ENCODE data around the gene PRR20G. TPM values are rescaled to one million over a fixed set of nuclear protein-coding genes. Genes with fewer than 3 reads are reported as not detected.
A peak's percentile ranks its signal among the peaks of the same experiment; 100 is the strongest.
"Not testable (repeated sequence)": the region's sequence is repeated elsewhere in the genome, so short reads cannot be mapped to it uniquely, and the experiment has no call there.

The PRR20G gene
- not detected in 2 replicates for total RNA-seq (2014; rRNA removed; shearing (Covaris generic))

DNA sequence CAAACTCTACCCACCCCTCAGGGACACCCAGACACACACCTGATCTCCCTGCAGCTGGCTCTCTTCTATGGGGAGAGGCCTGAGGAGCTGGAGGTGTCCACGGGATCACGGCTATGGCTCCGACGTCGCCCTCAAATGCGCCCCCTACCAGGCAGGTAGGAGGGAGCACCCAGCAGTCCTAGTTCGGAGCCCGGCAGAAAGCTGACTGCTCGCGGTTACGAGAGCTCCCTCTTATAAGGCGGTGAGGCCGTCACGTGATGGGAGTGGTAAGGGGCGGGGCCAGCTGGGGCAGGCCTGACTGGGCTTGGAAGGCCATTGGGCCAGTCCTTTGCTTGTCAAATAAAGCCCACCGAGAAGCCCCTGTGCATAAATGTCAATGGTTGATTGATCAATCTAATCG is at the start of gene PRR20G:
PRR20G (minus strand) TSS at position 207 of the 400 bp plus-strand sequence. CDS start 681 bp downstream, outside the sequence.
- no peak for DNase-seq (ENCODE audit: low read depth)

DNA sequence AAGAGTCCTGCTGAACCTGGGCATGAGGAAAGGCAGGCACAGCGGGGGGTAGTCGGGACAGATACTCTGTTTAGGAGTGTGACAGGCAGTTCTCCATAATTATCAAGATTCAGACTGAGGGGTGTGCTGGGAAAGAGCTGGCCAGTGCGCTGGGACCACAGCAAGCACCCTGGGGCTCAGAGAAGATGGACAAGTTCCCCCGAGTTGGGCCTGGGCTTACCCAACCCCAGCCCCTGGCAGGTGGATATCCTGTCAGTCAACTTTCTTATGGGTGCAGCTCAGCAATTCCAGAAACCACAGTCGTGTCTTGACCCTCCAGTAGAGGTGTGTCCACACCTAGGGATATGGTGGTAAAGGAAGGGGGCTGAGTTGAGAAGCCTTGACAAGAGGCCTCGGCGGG is 49.2 kb upstream of the PRR20G start:
- no peak for DNase-seq (ENCODE audit: low read depth)

DNA sequence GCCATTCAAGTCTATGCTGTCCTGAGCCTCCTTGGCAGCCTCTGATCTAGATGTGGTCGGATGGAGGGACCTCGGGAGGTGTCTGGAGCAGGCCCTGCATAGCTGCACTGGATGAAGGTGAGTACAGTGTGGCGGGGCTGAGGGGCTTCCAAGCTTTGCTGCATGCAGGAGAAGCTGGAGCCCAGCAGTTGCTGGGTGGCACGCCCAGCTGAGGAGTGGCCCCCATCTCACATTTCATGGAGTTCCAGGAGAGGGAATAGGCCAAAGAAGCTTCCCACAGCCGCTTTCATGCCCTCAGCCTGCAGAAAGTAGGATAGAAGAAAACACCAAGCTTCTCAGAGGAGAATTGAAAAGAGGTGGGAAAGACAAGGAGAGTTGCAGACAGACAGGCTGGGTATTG is 48.3 kb upstream of the PRR20G start:
- DNase-seq (ENCODE audit: low read depth) = no peak

DNA sequence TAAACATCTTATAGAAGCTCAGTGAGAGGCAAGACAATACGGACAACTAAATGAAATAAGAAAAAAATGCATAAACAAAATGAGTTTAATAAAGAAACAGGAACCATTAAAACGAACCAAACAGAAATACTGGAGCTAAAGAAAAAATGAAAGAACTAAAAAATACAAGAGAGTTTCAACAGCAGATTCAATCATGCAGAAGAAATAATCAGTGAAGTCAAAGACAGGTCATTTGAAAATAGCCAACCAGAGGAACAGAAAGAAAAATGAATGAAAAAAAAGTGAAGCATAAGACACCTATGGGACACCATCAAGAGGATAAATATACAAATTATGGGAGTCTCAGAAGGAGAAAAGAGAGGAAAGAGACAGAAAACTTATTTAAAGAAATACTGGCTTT is 42.5 kb upstream of the PRR20G start:
- DNase-seq (ENCODE audit: low read depth) = no peak

DNA sequence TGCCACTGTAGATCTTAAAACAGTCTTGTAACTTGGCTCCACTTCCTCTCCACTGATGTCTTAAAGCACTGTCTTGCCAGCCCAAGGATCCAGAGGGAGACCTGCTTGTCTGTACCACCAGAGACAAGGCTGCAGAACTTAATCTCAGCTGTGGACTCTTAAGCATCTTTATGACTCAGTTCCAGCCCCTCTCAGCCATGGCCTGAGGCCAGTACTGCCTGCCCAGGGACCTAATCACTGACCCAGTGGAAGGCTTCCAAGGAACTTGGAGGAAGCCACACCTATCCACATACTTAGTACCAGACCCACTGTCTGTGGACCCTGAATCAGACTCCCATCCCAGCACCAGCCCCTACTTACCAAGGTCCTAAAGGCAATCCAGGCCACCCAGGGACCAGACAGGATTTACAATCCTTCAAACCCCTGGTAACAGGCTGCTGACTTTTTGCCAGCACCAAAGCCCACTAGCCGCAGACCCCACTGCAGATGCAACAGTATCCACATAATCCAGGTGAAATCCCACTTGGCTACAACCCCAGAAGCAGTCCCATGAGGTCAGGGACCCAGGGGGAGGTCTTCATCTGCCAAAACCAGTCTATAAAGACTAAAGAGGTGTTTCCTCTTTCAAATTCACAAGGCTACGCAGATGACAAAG is 41.9 kb upstream of the PRR20G start:
- DNase-seq (ENCODE audit: low read depth) = no peak

DNA sequence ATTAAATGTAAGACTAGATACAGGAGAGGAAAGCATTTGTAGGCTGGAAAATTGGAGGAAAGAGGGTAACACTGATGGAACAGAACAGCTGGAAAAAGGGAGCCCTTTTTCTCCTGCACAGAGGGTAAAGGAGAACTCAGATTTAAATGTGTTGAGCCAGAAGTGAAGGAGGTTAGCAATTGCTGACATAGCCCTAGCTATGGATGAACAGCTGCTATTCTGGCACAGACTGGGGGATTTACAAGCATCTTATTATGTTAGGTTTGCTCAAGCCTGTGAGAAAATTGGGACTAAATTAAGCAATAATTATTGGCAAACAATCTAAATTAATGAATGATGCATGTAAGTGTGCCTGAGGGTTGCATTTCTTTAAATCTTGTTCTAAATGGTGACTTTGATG is 40.6 kb upstream of the PRR20G start:
- no peak for DNase-seq (ENCODE audit: low read depth)

DNA sequence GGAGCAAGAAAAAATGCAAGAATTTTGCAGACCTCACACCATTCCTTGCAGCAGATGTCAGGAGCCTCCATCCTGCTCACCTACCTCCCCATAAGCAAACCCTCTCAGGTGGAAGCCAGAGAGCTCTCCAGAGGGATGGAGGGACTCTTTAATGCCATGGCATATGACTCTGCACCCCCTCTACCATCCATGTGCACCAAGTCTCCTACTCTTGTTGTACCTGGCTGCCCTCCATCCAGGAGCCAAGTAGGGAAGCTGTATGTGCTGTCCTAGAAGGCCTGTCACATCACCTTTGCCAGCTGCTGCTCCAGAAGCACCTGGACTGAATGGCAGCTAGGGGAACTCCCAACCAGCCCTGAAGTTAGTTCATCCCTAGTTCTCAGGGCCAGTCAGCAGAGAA is 38.5 kb upstream of the PRR20G start:
- no peak for DNase-seq (ENCODE audit: low read depth)

DNA sequence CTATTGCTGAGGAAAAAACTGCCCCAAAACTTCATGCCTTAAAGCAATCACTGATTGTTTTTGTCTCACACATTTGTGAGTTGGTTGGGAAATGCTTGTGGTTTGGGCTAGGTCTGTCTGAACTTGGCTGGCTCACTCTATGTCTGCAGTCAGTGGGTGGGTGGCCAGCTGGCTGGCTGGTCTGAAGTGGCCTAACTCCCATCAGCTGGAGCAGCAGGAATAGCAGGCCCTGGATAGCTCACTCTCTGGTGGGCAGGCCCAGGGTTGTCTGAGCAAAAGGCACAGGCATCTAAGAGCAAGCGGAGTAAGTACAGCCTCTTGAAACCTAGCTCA is 37.7 kb upstream of the PRR20G start:
- DNase-seq (ENCODE audit: low read depth) = no peak

DNA sequence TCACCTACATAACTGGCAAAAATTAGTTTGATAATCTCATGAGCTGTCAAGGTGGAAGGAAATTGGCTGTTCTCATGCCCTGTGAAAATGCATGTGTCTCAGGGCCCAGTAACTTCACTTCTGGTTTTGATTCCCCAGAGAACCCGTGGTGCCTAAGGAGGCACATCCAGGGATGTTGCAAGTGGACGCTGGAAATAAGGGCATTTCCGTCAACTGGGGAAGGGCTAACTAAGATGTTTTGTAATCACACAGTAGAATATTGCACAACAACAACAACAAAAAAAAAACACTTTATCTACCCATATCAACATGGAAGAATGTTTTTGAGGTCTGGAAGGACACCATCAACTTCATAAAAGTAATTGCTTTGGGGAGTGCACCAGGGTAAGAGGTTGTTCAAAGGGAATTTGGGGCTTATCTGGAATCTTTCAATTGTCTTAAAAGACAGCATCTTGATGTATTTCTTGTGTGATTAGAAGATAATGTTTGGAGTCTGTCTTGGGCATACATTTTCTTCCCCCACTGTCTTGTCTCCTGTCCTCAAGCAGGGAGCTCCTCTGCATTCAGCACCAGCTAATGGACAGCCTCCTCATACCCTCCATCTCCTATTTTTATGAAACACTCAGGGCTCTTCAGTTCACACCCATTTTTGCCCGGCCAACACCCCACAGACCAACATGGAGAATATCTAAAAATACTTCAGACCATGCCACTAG is 37.2 kb upstream of the PRR20G start:
- DNase-seq (ENCODE audit: low read depth) = no peak

DNA sequence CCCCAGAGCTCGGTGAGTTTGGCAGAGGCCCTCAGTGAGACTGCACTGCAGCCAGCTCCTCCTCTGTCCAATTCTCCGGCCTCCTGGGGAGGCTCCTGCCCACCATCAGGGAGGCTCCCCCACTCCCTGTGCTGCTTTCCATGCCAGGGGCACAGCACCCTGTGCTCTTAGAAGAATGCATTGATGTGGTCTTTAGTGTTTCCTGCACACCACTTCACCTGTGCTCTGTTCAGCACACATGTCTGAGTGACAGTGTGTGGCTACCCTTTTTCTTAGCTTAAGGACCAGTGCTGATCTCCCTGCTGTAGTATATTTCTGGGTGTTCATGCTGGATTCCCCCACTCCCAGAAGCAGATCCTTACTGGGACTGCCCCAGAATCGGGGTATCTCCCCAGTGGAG is 36.2 kb upstream of the PRR20G start:
- DNase-seq (ENCODE audit: low read depth) = no peak

DNA sequence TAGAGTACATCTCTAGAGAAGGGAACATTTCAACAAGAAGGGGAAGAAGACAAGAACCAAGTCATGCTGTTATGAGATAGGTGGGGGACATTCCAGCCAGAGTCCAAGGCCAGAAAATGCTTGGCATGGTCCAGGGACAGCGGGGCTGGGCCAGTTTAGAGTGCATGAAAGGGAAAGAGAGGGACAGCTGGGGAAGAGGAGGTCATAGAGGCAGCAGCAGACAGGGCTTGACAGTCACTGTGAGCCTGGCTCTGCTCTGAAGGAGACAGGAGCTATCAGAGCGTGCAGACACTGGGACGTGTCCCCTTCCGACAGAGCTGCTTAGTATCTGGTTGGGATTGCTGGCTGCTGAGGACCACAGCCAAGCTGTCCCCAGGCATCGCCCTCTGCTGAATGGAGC is 35.7 kb upstream of the PRR20G start:
- DNase-seq (ENCODE audit: low read depth) = no peak

DNA sequence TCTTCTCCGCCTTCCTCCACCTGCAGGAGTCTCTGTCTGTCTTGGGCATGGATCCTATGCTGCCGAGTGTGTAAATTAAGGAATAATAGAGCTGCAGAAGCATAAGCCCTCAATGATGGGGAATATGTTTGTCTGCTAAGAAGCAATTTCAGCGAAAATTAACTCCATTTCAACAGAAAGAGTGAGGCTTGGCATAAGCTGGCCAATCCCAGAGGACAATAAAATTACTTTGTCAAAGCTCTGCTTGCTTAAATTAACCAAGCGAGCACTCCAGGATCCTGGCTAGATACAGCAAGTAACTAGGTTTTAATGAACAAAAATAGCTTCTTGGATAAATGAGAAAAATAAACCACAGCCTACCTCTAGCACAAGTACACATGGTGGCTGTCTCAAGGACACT is 33.5 kb upstream of the PRR20G start:
- DNase-seq (ENCODE audit: low read depth) = no peak

DNA sequence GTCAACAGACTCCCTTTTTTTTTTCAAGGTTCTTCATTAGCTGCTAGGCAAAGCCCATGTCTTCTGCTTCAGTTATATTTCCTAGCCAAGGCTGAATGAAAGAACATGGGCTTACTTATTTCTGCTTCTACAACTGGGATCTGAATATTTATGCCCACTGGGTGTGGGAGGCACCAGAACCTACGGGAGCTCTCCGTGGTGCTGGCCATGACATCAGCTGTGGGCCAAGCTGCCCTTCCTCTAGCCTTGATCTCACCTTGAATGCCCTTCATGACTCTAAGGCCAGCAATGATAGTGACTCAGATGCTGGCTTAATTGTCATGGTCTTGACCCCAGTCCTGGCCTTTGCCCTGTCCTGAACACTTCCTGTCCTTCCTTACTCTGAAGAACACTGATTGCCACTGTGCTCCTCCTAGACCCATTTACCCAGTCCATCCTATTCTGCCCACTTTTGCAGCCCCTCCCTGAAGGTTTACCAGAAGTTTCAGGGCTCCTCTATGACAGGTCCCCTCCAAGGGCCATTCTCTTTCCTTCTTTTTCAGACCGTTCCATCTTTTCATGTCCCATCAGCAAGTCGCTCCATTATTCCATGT is 32.8 kb upstream of the PRR20G start:
- DNase-seq (ENCODE audit: low read depth) = peak; percentile 11

DNA sequence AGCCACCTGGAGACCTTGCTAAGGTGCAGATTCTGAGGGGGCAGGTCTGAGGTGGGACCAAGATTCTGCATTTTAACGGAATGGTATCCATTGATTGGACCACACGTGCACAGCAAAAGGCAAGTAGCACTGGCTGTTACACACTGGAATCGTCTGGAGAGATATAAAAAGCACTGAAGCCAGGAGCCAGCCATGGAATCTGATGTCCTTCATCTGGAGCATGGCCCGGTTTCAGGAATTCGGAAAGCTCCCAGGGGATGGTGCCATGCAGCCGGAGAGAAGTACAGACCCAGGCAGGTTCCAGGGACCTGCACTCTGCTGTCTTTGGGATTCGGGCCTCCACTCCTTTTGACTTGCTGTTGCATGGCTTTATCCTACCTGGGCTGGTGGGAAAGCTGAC is 28.8 kb upstream of the PRR20G start:
- no peak for DNase-seq (ENCODE audit: low read depth)

DNA sequence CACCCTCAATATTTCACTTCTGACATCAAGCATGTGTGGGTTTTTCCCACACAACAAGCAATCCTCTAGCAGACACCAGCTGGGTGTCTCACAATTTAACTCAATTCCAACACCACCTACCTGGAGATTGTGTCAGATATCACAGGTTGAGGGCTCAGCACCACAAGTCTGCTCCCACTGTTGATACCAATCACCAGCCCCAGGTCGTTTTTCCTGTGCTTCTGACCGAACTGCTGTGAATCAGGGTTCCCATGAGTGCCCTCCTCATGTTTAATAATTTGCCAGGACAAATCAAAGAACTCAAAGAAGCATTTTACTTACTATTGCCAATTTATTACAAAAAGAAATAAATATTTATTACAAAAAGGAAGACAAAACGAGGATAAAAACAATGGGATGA is 25.0 kb upstream of the PRR20G start:
- no peak for DNase-seq (ENCODE audit: low read depth)

DNA sequence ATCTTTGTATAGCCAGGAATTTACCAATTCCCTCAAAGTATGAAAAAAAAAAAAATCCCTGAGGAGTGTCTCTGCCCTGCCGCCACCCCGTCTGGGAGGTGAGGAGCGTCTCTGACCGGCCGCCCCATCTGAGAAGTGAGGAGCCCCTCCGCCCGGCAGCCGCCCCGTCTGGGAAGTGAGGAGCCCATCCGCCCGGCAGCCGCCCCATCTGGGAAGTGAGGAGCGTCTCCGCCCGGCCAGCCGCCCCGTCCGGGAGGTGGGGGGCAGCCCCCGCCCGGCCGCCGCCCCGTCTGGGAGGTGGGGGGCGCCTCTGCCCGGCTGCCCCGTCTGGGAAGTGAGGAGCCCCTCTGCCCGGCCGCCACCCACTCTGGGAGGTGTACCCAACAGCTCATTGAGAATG is 21.0 kb upstream of the PRR20G start:
- DNase-seq (ENCODE audit: low read depth) = not testable (repeated sequence)

DNA sequence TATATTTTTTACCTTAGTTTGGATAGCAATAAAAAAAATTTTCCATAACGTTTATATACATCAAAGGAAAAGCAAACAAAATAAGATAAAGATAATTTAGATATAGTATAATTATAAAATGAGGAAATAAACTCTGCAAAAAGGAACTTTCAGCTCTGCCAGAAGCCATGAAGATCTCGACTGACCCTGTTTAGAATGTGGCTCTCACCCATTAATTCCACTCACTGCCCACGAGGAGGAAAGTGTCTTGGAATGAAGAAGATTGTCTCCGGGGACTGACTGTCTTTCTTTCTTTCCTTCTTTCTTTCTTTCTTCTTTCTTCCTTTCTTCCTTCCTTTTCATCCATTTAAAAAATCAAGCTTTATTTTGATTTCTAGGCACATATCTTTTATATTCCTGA is 20.1 kb upstream of the PRR20G start:
- DNase-seq (ENCODE audit: low read depth) = no peak

DNA sequence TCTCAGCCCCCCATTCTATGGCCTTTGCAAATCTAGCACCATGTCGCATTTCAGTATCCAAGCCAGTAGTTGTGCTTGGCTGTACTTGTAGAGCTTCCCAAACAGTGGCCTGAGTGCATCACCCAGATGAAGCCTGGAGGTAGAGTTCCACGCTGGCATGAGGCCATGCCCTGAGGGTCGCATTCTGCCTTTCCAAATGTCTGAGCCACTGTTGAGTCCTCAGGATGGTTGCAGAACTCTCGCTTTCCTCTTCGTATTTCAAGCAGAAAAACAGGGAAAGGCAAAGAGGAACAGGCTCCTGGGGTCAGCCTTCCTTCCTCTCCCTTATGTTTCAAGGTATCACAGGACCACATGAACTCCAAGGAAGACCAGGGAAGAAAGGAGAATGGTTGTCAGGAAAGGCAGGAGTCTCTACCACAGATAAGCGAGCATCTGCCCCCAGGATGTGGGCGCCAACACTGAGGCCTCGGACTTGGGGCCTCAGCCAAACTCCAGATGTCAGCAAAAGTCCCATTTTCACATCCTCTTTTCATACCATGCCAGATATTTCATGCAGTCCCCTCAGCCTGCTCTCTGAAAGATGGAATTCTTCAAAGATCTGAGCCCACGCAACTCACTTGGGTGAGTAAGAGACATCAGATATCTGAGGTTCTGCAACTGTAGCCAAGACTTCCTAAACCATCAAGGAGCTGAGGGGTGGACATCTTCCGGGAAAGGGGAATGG is 19.4 kb upstream of the PRR20G start:
- DNase-seq (ENCODE audit: low read depth) = no peak

DNA sequence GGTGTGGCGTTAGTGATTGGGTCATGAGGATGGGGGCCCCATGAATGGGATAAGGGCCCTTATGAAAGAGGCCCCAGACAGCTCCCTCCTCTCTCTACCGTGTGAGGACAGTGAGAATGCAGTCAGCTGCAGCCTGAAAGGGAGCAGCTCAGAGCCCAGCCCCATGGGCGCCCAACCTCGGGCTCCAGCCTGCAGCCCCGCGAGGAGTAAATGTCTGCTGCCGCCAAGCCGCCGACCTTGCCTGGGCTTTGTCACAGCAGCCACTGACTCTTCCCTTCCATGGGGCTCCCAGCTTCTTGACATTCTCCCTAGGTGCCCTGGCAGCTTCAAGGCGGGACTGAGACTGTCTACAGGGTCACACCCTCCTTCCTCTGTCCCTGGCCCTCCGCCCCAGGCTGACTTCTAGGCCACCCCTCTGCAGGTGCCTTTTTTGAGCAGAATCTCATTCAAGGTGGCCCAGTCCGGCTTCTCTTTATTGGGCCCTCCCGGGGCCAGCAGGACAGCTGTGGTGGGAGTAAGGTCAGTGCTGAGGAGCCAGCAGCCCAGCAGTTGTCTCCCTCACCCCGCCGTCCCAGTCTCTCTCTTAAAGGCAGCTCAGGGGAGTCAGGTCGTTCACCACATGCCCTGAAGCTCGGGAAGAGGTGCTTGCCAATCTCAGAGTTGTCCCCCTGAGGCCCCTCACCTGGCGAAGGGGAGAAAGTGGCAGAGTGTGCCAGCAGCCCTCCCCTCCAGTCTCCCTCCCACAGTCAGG is 18.7 kb upstream of the PRR20G start:
- DNase-seq (ENCODE audit: low read depth) = no peak

DNA sequence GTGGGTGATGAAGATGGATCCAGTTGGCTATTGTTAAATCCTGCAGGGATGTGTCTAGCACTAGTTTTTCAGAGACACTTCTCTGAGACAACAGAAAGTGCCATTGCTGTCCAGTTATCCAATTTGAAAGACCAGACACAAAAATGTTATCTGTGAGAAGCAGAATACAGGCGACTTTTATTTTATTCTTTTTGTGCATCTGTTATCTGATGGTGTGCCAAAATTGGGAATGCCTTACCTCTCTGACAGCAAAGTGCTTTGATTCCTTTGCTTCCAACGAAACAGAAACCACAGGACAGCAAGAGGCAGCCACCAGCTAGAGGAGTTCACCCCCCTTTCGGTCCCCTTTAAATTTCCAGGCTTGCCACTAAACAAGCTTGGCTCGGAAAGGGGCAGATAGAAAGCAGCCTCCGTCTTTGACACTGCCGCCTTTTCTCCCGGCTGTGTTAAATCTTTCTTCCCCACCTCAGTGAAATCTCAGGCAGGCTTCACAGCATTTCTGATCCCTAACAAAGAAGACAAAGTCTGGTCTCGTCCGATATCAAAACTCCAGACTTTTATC is 17.7 kb upstream of the PRR20G start:
- DNase-seq (ENCODE audit: low read depth) = no peak

DNA sequence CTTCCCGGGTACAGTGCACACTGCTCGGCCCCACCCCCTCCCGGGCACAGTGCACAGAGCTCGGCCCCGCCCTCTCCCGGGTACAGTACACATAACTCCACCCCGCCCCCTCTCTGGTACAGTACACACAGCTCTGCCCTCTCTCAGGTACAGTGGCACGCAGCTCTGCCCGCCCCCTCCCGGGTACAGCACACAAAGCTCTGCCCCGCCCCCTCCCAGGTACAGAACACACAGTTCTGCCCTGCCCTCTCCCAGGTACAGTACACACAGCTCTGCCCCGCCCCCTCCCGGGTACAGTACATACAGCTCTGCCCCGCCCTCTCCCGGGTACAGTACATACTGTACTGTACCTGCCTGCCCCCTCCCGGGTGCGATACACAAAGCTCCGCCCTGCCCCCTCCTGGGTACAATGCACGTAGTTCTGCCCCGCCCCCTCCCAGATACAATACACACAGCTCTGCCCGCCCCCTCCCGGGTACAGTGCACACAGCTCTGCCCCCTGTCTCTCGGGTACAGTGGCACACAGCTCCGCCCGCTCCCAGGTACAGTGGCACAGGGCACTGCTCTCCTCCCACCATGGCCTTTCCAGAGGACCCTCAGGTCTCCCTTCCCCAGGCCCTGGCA is 16.4 kb upstream of the PRR20G start:
- peak; percentile 13 for DNase-seq (ENCODE audit: low read depth)
